Keratinocyte (primary cell): ENCODE measurements around the gene QSOX2. TPM values are rescaled to one million over a fixed set of nuclear protein-coding genes. Genes with fewer than 3 reads are reported as not detected.

Experiments used
- DNase-seq: peaks from one replicate; pipeline ENCODE4 v3.0.0-alpha.2; 2011; ENCODE audit warnings: low read depth, missing footprints, low spot score
- FAIRE-seq: peaks from 2 replicates; lab custom pipeline; 2011; peaks lifted over from hg19 to GRCh38; lab: Jason Lieb, UNC
- H2AFZ ChIP-seq: 2 replicates; pipeline ENCODE4 v1.6.0; 2012; ENCODE audit warnings: low read length, control low read depth, inconsistent platforms; ENCODE audit not compliant: control insufficient read depth
- H3K27ac ChIP-seq: 2 replicates; pipeline ENCODE4 v1.5.1; 2011; ENCODE audit warnings: low read length; ENCODE audit not compliant: control insufficient read depth, insufficient read depth
- H3K27me3 ChIP-seq: 3 replicates; pipeline ENCODE4 v1.6.0; 2011; ENCODE audit warnings: low read length; ENCODE audit not compliant: control insufficient read depth, insufficient read depth; ENCODE audit errors: extremely low read depth
- H3K36me3 ChIP-seq, 2 experiments: 2 replicates in 1 of 2; 3 replicates in 1 of 2; pipeline ENCODE4 v1.5.1; 2011; ENCODE audit warnings: low read length in 2 of 2, mild to moderate bottlenecking in 1 of 2; ENCODE audit not compliant: control insufficient read depth in 2 of 2, insufficient read depth in 2 of 2; ENCODE audit errors: extremely low read depth in 1 of 2
- H3K4me1 ChIP-seq: 3 replicates; pipeline ENCODE4 v1.5.1; 2011; ENCODE audit warnings: low read length; ENCODE audit not compliant: control insufficient read depth, insufficient read depth; ENCODE audit errors: extremely low read depth
- H3K4me2 ChIP-seq: 3 replicates; pipeline ENCODE4 v1.6.0; 2011; ENCODE audit warnings: low read depth, low read length; ENCODE audit not compliant: control insufficient read depth, insufficient read depth; ENCODE audit errors: extremely low read depth
- H3K4me3 ChIP-seq, 3 experiments: fragments of 200-600 bp in 1 of 3; sonication (generic) in 1 of 3; 2 replicates in 2 of 3; 3 replicates in 1 of 3; pipeline ENCODE4 v1.5.1; 2011 to 2016; ENCODE audit warnings: low read length in 3 of 3, mild to moderate bottlenecking in 3 of 3, control low read depth in 2 of 3, inconsistent platforms in 1 of 3, low read depth in 1 of 3, mixed read lengths in 1 of 3, mixed run types in 1 of 3, moderate library complexity in 1 of 3; ENCODE audit not compliant: control insufficient read depth in 2 of 3, insufficient read depth in 2 of 3; ENCODE audit errors: extremely low read depth in 1 of 3
- H3K79me2 ChIP-seq: 2 replicates; pipeline ENCODE4 v1.6.0; 2012; ENCODE audit warnings: low read length; ENCODE audit not compliant: control insufficient read depth, insufficient read depth
- H3K9ac ChIP-seq: 3 replicates; pipeline ENCODE4 v1.6.0; 2011; ENCODE audit warnings: low read length; ENCODE audit not compliant: control insufficient read depth, insufficient read depth; ENCODE audit errors: extremely low read depth
- H3K9me1 ChIP-seq: 3 replicates; pipeline ENCODE4 v1.6.0; 2011; ENCODE audit warnings: low read length; ENCODE audit not compliant: control insufficient read depth, insufficient read depth; ENCODE audit errors: extremely low read depth
- H3K9me3 ChIP-seq: 2 replicates; pipeline ENCODE4 v1.5.1; 2012; ENCODE audit warnings: low read depth, low read length; ENCODE audit not compliant: control insufficient read depth
- H4K20me1 ChIP-seq: 3 replicates; pipeline ENCODE4 v1.6.0; 2011; ENCODE audit warnings: low read length; ENCODE audit not compliant: control insufficient read depth, insufficient read depth; ENCODE audit errors: extremely low read depth
- EZH2 ChIP-seq: IDR thresholded peaks from one replicate; pipeline ENCODE4 v1.6.1; 2012; ENCODE audit warnings: inconsistent platforms, mild to moderate bottlenecking, low read length, moderate library complexity
- dilution Hi-C: fragments of 300-500 bp; cut with MboI; formaldehyde crosslinking; loops from one replicate; pipeline ENCODE4 v1.7.0; 2020; ENCODE audit warnings: low sequenced_read_pairs; ENCODE audit not compliant: extremely low pct_ligation_motif_present
- polyA plus RNA-seq, 5 experiments: library from polyadenylated mRNA; depleted of rRNA in 3 of 5; stranded (reverse) in 3 of 5; stranded (forward) in 1 of 5; unstranded in 1 of 5; fragments of >200 nt; gene quantifications; 1 replicate in 1 of 5; 2 replicates in 3 of 5; 3 replicates in 1 of 5; pipeline versions ENCODE4 v1.2.1 to v1.2.3, GENCODE V29; 2011 to 2012; ENCODE audit warnings: missing spikeins in 2 of 5, low read depth in 1 of 5, low replicate concordance in 1 of 5
- TF ChIP-seq, protein P1 (sequence below), 3 experiments: IDR thresholded peaks in 1 of 3; conservative IDR thresholded peaks in 1 of 3; optimal IDR thresholded peaks in 1 of 3; 2 replicates in 2 of 3; 3 replicates in 1 of 3; pipeline versions ENCODE3 to v1.5.1; 2011; ENCODE audit warnings: low read length in 3 of 3, mild to moderate bottlenecking in 3 of 3, moderate library complexity in 2 of 3, control low read depth in 1 of 3, inconsistent platforms in 1 of 3; ENCODE audit not compliant: insufficient read depth in 2 of 3; ENCODE audit errors: extremely low read depth in 1 of 3

QSOX2 gene
- polyA plus RNA-seq, 1 donor (not counting 4 experiments of a cell fraction or from before 2014, with no cell fraction given) = 11.9 TPM

DNA sequence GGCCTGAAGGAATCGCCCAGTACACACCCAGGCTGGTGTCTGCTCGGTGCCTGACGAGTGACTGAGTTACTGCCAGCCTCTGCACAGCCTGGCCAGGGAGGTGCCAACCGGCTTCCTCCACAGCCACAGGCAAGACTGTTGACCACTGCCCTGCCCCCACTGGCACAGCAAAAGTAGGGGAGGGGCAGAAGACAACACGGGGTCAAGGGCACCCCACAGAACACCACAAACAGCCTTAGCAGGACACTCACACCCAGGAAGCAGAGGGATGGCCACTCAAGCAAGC is 40.0 kb downstream of the QSOX2 start:
- no peak for FAIRE-seq
- dilution Hi-C loops = no loop called here
- H3K9me3 ChIP-seq = no peaks in the 10 kb centered on the region
- no peak overlapping the region for H3K27ac ChIP-seq
- H3K36me3 ChIP-seq = peaks cover 0 to 1% of the 10 kb centered on the region in 2 experiments
- peaks cover 41% of the 10 kb centered on the region for H3K27me3 ChIP-seq
- no peak overlapping the region for H3K4me3 ChIP-seq
- H4K20me1 ChIP-seq = peaks cover 17% of the 10 kb centered on the region
- H3K9ac ChIP-seq = no peak overlapping the region
- H2AFZ ChIP-seq = no peak overlapping the region
- TF ChIP-seq, protein P1, sequence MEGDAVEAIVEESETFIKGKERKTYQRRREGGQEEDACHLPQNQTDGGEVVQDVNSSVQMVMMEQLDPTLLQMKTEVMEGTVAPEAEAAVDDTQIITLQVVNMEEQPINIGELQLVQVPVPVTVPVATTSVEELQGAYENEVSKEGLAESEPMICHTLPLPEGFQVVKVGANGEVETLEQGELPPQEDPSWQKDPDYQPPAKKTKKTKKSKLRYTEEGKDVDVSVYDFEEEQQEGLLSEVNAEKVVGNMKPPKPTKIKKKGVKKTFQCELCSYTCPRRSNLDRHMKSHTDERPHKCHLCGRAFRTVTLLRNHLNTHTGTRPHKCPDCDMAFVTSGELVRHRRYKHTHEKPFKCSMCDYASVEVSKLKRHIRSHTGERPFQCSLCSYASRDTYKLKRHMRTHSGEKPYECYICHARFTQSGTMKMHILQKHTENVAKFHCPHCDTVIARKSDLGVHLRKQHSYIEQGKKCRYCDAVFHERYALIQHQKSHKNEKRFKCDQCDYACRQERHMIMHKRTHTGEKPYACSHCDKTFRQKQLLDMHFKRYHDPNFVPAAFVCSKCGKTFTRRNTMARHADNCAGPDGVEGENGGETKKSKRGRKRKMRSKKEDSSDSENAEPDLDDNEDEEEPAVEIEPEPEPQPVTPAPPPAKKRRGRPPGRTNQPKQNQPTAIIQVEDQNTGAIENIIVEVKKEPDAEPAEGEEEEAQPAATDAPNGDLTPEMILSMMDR (optimal IDR thresholded peaks at IDR 0.05 in 1 of 3, IDR thresholded peaks at IDR 0.05 in 1 of 3, conservative IDR thresholded peaks at IDR 0.05 in 1 of 3; ENCODE audit: extremely low read depth in 1 of 3, insufficient read depth in 2 of 3, low read length in 3 of 3) = no peak
- DNase-seq = no peak
- H3K4me1 ChIP-seq = no peaks in the 10 kb centered on the region
- no peaks in the 10 kb centered on the region for H3K79me2 ChIP-seq
- H3K4me2 ChIP-seq = no peak overlapping the region
- H3K9me1 ChIP-seq = no peaks in the 10 kb centered on the region

DNA sequence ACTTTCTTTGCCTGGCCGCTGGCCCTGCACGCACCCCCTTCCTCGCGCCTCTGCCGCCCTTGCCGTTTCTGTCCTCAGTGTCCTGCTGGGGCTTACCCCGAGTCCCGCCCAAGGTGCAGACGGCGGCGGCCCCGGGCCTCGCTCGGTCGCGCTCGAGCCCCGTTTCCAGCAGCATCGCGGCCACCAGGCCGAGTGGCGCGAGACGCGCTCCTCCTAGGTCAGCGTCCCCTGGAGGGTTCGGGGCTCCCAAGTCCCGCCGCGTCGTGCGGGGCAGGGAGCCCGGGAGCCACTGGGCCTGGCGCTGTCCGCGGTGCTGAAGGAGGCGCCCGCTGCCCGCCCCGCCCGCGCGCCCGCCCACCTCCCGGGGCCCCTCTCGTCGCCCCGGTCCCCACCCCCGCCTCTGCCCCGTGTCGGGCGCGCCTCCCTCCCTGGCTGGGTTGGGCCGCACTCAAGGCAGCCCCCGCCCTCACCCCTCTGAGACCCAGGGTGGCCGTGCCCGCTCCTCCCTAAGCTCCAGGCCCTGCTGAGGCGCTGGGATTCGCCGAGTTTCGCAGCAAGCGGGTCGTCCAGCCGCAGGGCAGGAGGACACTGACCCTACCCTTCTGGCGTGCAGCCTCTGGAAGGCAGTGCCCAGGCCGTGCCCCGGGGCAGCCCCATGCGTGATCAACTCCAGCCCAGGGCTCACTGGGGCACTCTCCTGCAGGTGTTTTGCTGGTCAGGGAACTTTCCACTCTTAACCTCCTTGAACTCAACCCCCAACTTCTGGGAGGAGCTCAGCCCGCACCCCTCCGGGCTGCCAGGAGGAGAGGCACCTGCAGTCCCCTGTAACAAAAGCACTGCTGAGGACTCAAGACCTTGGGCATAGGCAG is 40.5 kb downstream of the QSOX2 start, which contains the start of gene LHX3:
TSS of gene LHX3 (minus strand) at position 291 of the 869 bp plus-strand sequence. CDS start at position 175, 116 bp downstream.
- Histone ChIP-seq H3K4me2 (no peak within 1 kb of the TSS), H3K9ac (no peak within 1 kb of the TSS), H4K20me1 (peaks cover 17% of the 10 kb centered on the region), H3K36me3 (peaks cover 0 to 1% of the 10 kb centered on the region in 2 experiments), H3K9me1 (no peaks in the 10 kb centered on the region), H2AFZ (no peak within 1 kb of the TSS), H3K27me3 (peaks cover 46% of the 10 kb centered on the region), H3K27ac (no peak within 1 kb of the TSS), H3K9me3 (no peaks in the 10 kb centered on the region), H3K79me2 (no peaks in the 10 kb centered on the region), H3K4me1 (no peaks in the 10 kb centered on the region), H3K4me3 (no peak within 1 kb of the TSS)
- FAIRE-seq = no peak
- TF ChIP-seq EZH2 = no peak
- TF ChIP-seq, protein P1 (optimal IDR thresholded peaks at IDR 0.05 in 1 of 3, IDR thresholded peaks at IDR 0.05 in 1 of 3, conservative IDR thresholded peaks at IDR 0.05 in 1 of 3; ENCODE audit: extremely low read depth in 1 of 3, insufficient read depth in 2 of 3, low read length in 3 of 3) = no peak
- no peak for DNase-seq
- dilution Hi-C loops = no loop called here
